ENCODE results near the gene KCNMA1.

KCNMA1 gene

GRCh38 chr10:77087366-77087765 lies 550.2 kb downstream of the KCNMA1 start:
- no peaks in the 10 kb centered on the region for H3K9me3 ChIP-seq (ENCODE audit: control insufficient read depth, low read length)
- no peaks in the 10 kb centered on the region for H3K27me3 ChIP-seq (ENCODE audit: control insufficient read depth, insufficient read depth, low read length)
- no peaks in the 10 kb centered on the region for H3K36me3 ChIP-seq (ENCODE audit: control insufficient read depth, insufficient read depth, low read length)
- TF ChIP-seq CTCF (IDR thresholded peaks at IDR 0.05): no peak
- H3K4me1 ChIP-seq: no peaks in the 10 kb centered on the region
- no peak overlapping the region for H3K9ac ChIP-seq
- H3K4me2 ChIP-seq (ENCODE audit: low read length): no peak overlapping the region
- no peak overlapping the region for H3K27ac ChIP-seq
- H2AFZ ChIP-seq: no peak overlapping the region
- no peaks in the 10 kb centered on the region for H3K79me2 ChIP-seq
- H3K4me3 ChIP-seq (ENCODE audit: low read depth, low read length): no peak overlapping the region

GRCh38 chr10:77086081-77086480 lies 551.5 kb downstream of the KCNMA1 start:
- Histone ChIP-seq H3K27me3 (ENCODE audit: control insufficient read depth, insufficient read depth, low read length) (no peaks in the 10 kb centered on the region), H3K27ac (no peak overlapping the region), H3K4me3 (ENCODE audit: low read depth, low read length) (no peak overlapping the region), H3K9ac (no peak overlapping the region), H2AFZ (no peak overlapping the region), H3K4me1 (no peaks in the 10 kb centered on the region), H3K36me3 (ENCODE audit: control insufficient read depth, insufficient read depth, low read length) (no peaks in the 10 kb centered on the region), H3K9me3 (ENCODE audit: control insufficient read depth, low read length) (no peaks in the 10 kb centered on the region), H3K4me2 (ENCODE audit: low read length) (no peak overlapping the region), H3K79me2 (no peaks in the 10 kb centered on the region)
- no peak for TF ChIP-seq CTCF (IDR thresholded peaks at IDR 0.05)

GRCh38 chr10:77085344-77085743 lies 552.3 kb downstream of the KCNMA1 start:
- no peak for TF ChIP-seq CTCF (IDR thresholded peaks at IDR 0.05)
- H3K79me2 ChIP-seq: no peaks in the 10 kb centered on the region
- H3K4me1 ChIP-seq: no peaks in the 10 kb centered on the region
- no peak overlapping the region for H3K9ac ChIP-seq
- no peak overlapping the region for H2AFZ ChIP-seq
- H3K27ac ChIP-seq: no peak overlapping the region
- no peak overlapping the region for H3K4me2 ChIP-seq (ENCODE audit: low read length)
- H3K4me3 ChIP-seq (ENCODE audit: low read depth, low read length): no peak overlapping the region
- no peaks in the 10 kb centered on the region for H3K27me3 ChIP-seq (ENCODE audit: control insufficient read depth, insufficient read depth, low read length)
- no peaks in the 10 kb centered on the region for H3K9me3 ChIP-seq (ENCODE audit: control insufficient read depth, low read length)
- no peaks in the 10 kb centered on the region for H3K36me3 ChIP-seq (ENCODE audit: control insufficient read depth, insufficient read depth, low read length)

GRCh38 chr10:77084431-77085144 lies 553.0 kb downstream of the KCNMA1 start:
- H3K36me3 ChIP-seq (ENCODE audit: control insufficient read depth, insufficient read depth, low read length): no peaks in the 10 kb centered on the region
- H3K27me3 ChIP-seq (ENCODE audit: control insufficient read depth, insufficient read depth, low read length): no peaks in the 10 kb centered on the region
- TF ChIP-seq CTCF (IDR thresholded peaks at IDR 0.05): no peak
- no peak overlapping the region for H3K4me3 ChIP-seq (ENCODE audit: low read depth, low read length)
- H3K4me2 ChIP-seq (ENCODE audit: low read length): no peak overlapping the region
- no peaks in the 10 kb centered on the region for H3K4me1 ChIP-seq
- no peaks in the 10 kb centered on the region for H3K9me3 ChIP-seq (ENCODE audit: control insufficient read depth, low read length)
- no peak overlapping the region for H3K9ac ChIP-seq
- H2AFZ ChIP-seq: no peak overlapping the region
- no peak overlapping the region for H3K27ac ChIP-seq
- H3K79me2 ChIP-seq: no peaks in the 10 kb centered on the region

Data from parathyroid adenoma (tissue), 2 donors.